HG03558 (cell line): ENCODE data around the gene TOP3A.
"Not testable (repeated sequence)": the region's sequence is repeated elsewhere in the genome, so short reads cannot be mapped to it uniquely, and the experiment has no call there.

ENCODE experiments used
- ATAC-seq: cut with Tn5 transposase; IDR thresholded peaks from one replicate; pipeline ENCODE4 v1.9.1; 2021; ENCODE audit warnings: moderate number of reproducible peaks; ENCODE audit not compliant: unreplicated experiment; ENCODE audit errors: extremely low read depth

Gene TOP3A

DNA sequence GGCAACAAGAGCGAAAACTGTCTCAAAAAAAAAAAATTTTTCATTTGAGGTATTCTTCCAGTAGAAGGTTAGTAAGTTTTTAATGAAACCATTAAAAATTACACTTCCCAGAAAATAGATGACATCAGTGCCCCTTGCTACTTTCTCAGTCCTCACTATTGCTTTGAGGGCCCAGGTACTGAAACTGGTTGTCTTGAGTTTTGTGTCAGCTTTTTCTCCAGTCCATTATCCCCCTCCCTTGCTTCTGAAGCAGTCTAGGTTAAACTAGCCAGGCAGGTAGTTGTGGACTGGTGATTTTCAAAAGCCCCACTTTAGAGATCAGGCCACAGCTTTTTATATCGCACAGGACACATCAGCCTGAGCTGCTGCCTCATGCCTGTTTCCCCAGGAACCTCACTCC, 11.2 kb upstream of the TOP3A start:
- ATAC-seq: no peak

DNA sequence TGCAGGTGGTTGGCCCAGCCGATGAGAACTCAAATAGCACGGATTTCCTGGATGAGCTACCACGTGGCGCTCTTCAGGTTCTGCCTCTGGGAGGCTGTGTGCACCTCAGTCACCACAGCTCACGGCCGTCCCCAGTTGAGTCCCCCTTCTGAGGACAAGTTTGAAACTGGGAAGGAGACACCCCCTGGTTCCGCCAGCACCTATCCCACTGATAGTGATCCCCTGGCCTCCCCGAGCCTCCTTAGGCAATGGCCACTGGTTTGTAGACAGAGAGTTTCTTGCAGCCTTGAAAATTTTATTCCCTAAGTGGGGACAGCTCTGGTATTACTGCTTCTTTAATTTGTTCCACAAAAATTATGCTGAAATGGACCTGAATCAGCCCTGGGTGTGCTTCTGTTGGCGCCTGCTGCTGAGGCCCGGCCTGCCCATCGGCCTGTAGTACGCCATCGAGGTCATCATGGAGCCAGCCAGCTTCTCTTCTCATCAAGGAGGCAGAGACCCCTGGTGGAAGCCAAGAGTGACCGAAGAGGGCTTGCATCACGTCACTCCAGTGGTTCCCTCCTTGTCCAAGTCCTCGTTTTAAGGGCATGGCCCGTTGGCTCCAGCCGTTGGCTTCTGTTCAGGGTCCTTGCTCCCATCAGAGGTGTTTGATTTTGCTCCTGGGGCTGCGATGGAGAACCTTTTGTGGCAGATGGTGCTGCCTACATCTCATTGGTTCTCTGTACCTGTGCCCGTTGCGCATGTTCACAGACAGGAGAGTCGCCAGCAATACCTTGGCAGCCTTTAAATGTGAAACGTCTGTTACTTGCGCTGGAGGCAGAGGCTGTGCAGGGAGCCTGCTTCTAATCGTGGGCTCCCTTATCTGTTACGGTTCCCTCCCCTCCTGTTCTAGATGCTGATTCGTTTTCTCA, 9.6 kb upstream of the TOP3A start:
- ATAC-seq: no peak

DNA sequence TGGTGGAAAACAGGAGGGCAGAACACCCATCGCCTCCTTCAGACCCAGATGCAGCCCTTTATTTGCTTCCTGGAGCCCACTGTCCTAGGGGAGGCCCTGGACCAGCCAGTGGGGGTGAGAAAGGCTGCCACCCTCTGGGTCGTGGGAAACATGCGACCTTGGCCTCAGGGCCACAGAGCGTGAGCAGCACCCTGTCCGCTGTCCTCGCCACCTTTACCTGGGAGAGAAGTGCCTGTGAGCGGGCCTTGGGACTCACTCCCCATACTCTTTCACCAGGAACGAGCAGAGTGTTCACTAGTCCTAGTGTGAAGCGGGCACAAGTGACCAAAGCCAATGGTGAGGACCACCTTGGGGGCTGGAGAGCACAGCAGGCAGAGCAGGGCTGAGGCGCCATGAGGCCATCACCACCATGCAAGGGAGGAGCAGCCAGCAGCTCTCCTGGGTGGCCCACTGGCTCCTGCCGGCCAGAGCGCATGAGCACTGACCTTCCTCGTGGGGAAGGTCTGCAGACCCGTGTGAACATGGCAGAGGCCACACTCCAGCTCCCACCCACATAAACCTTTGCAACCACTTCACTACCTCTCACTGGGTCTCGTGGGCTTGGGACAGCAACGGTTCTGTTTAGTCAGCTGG, 8.8 kb upstream of the TOP3A start:
- ATAC-seq: no peak

DNA sequence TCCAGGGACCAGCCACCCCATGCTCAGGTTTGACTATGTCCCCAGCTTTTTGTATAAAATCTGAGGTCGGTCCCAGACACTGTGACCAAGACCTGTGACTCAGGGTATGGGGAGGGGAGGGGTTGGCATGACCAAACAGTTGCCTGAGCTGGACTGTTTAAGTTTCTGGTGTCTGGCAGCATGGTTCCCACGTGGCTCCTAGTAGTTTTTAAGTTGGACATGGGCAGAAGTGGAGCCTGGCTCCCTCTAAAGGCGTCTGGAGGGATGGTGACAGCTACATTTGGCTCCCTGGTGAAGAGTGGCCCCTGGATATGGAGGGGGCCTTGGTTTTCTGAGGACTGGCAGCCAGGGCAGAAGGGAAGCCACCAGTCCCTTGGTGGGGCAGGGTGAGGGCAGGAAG, 8.2 kb upstream of the TOP3A start:
- ATAC-seq: no peak

DNA sequence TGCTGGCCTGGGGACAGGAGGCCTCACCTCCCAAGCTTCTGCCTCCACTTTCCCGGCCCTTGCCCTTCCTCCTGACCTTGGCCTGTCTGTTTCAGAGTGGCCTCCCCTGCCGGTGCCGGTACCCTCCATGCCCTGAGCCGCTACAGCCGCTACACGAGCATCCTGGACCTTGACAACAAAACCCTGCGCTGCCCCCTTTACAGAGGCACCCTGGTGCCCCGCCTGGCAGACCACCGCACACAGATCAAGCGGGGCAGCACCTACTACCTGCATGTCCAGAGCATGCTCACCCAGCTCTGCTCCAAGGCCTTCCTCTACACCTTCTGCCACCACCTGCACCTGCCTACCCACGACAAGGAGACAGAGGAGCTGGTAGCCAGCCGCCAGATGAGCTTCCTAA, 7.7 kb upstream of the TOP3A start:
- no peak for ATAC-seq

GRCh38 chr17:18321309-18321708, 6.5 kb upstream of the TOP3A start:
- ATAC-seq: no peak

DNA sequence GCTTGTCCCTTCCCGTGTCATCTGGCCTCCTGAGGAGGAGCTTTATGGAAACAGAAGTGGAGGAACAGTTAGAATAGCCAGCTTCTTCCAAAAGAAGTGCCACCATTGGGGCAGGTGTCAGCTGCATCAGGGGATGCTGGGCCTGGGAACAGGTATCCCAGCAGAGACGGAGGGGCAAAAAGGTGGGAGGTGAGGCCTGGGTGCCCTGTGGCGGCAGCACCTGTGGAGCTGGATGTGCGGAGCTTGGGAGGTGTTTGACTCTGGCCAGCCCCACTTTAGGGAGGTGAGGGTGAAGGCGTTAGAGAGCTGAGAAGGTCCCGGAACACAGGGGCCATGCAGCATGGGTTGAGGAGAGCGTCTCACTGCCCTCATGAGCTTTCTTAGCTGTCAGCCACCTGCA, 5.5 kb upstream of the TOP3A start:
- ATAC-seq: no peak

DNA sequence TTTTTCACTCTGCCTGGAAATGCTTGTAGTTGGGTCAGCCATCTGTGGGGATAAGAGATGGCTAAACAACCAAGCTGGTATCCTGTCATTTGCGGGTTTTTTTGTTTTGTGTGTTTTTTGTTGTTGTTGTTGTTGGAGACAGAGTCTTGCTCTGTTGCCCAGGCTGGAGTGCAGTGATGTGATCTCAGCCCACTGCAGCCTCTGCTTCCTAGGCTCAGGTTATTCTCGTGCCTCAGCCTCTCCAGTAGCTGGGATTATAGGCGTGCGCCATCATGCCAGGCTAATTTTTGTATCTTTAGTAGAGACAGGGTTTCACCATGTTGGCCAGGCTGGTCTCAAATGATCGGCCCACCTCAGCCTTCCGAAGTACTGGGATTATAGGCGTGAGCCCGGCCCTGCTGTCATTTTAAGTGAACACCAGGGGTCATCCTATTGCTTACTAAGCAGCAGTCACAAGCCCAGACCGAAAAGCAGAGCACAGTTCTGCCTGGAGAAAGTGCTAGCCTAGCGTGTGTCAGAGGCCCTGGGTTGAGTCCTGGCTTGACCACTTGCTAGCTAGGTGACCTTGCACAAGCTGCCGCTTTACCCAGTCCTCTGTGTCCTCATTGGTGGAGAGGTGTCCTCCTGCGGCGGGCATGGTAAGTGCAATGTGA, 4.9 kb upstream of the TOP3A start:
- ATAC-seq: no peak

- no peak for ATAC-seq
Measured at GRCh38 chr17:18318771-18319450, 4.1 kb upstream of the TOP3A start.

DNA sequence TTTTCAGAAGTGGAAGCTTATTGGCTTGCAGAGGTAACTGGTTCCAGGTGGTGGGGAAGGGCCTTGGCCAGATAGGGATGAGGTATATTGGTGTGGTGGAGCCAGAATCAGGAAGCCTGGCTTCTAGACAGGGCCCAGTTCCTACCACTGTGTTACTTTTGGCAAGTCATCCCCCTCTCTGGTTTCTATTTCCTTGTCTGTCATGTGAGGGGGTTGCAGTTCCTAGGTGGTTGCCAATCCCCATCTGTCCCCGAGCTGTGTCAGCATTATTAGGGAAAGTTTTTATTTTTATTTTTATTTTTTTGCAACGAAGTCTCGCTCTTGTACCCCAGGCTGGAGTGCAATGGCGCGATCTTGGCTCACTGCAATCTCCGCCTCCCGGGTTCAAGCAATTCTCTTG, 3.3 kb upstream of the TOP3A start:
- no peak for ATAC-seq

DNA sequence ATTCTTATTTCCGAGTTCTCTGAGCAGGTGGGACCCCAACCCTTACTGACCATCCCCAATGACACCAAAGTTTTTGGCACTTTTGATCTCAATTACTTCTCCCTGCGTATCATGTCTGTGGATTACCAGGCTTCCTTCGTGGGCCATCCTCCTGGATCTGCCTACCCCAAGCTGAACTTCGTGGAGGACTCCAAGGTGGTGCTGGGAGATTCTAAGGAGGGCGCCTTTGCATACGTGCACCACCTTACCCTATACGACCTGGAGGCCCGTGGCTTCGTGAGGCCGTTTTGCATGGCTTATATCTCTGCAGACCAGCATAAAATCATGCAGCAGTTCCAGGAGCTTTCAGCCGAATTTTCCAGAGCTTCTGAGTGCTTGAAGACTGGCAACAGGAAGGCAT, 1.2 kb upstream of the TOP3A start:
- no peak for ATAC-seq

DNA sequence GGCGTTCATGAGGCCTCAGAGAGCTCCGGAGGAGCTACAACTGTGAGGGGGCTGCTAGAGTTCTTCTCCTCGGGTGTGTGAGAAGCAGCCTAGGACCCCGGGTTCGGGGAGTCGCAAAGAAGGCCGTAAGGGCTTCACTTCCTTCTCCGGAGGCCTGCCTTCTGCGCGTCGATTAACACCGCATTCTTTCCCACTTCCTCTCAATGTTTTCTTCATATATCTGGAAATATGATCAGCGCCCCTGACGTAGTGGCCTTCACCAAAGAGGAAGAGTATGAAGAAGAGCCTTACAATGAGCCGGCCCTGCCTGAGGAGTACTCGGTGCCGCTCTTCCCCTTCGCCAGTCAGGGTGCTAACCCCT, 748 bp upstream of the TOP3A start:
- ATAC-seq: no peak

DNA sequence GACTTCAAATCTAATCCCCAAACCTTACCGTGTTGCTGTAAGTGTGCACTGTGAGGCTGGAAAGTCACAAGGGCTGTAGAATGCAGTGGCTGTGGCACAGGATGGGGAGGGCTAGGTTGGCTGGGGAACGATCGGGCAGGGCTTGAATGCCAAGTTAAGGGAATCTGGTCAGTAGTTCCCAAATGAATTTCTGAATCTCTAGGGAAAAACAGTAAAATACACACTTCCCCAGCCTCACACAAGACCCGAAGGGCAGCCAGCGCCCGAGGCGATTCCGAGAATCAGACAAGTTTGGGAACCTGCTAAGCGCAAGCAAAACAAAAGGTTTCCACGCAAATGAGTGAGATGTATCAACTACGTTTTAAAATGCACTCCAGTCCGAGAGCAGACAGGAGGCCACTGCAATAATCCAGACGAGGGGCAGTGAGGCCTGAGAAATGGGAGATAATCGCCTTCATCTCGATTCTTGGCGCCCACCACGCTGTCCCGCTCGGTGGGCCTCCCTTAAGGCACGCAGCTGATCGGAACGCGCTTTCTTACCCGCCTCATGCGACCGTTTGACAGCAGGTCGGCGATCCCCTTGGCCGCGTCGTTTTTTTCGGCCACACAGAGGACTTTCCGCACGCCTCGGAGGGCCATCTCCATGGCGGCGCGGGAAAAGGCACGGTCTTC, 599 bp downstream of the TOP3A start:
- ATAC-seq: no peak

DNA sequence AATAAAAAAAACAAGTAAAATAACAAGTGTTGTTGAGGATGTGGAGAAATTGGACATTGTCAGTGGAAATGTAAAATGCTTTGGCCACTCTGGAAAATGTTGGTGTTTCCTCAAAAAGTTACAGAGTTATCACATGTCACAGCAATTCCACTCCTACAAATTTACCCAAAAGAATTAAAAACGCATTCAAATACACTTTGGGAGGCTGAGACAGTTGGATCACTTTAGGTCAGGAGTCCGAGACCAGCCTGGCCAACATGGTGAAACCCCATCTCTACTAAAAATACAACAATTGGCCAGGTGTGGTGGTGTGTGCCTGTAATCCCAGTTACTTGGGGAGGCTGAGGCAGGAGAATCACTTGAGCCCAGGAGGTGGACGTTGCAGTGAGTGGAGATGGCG, 5.6 kb downstream of the TOP3A start:
- ATAC-seq: no peak

DNA sequence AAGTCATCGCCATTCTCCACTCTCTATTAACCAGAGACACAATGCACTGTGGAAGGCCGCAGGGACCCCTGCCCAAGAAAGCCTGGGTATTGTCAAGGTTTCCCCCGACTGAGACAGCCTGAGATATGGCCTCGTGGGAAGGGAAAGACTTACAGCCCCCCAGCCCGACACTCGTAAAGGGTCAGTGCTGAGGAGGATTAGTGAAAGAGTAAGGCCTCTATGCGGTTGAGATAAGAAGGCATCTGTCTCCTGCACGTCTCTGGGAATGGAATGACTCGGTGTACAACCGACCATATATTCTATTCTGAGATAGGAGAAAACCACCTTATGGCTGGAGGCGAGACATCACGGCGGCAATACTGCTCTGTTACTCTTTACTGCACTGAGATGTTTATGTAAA, 11.6 kb downstream of the TOP3A start:
- not testable (repeated sequence) for ATAC-seq

DNA sequence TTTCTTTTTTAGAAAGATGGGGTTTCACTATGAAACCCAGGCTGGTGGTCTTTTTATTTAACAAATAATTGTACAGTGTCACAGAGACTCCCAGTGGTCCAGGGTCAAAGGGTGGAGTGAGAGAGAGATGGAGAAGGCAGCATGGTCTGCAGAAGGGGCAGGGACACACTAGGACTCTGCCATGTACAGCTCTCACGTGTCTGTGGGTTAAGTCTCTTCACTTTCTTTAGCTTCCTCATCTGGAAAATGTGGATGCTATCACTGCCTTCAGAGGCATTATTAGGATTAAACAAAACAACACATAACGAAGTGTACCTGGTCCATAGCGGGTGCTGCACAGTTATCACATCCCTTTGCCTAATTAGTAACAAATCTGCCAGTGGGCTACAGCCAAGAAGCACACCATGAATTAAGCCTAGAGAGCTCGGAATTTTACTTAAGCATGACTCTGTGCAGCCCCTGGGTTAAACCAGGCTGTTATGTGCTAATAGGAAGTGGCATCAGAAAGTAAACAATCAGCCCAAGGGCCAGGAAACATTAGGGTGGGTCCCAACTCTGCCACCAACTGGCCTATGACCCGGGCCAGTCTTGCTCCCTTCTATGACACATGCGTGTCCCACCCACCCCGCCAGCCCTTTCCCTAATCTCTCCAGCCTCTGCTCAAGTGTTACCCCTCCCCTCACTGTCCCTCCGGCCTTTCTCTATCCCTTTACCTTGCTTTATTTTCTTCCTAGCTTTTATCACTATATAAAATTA, 13.9 kb downstream of the TOP3A start:
- no peak for ATAC-seq

DNA sequence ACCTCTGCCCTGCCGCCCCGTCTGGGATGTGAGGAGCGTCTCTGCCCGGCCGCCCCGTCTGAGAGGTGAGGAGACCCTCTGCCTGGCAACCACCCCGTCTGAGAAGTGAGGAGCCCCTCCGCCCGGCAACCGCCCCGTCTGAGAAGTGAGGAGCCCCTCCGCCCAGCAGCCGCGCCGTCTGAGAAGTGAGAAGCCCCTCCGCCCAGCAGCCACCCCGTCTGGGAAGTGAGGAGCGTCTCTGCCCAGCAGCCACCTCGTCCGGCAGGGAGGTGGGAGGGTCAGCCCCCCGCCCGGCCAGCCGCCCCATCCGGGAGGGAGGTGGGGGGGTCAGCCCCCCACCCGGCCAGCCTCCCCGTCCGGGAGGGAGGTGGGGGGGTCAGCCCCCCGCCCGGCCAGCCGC, 16.7 kb downstream of the TOP3A start:
- ATAC-seq: not testable (repeated sequence)

GRCh38 chr17:18291718-18292540, 22.9 kb downstream of the TOP3A start:
- no peak for ATAC-seq

GRCh38 chr17:18285296-18285695, 29.5 kb downstream of the TOP3A start:
- ATAC-seq: no peak
